T-cell (primary cell): Measurements from ENCODE around the gene GLUL. TPM values are rescaled to one million over a fixed set of nuclear protein-coding genes. Genes with fewer than 3 reads are reported as not detected.
"Not testable (repeated sequence)": the region's sequence is repeated elsewhere in the genome, so short reads cannot be mapped to it uniquely, and the experiment has no call there.

ENCODE experiments used
- ATAC-seq, 4 experiments: fragments of 200-7000 bp in 3 of 4; fragments of 150-1000 bp in 1 of 4; cut with Tn5 transposase; replicated peaks in 1 of 4; 1 replicate in 3 of 4; 2 replicates in 1 of 4; pipeline ENCODE4 v1.10.0; 2021; ENCODE audit warnings: moderate library complexity in 3 of 4, mild to moderate bottlenecking in 2 of 4, moderate number of reproducible peaks in 1 of 4
- CTCF ChIA-PET, 2 donors: fragments of 300-600 bp; sonication (Branson Sonifier 250); formaldehyde crosslinking; loops; one replicate each; lab custom pipeline; 2022; ENCODE audit warnings: antibody characterized with exemption in 2 of 2; lab: Charles Lee
- POLR2A ChIA-PET, 2 donors: fragments of 300-600 bp; sonication (Branson Sonifier 250); formaldehyde crosslinking; loops; one replicate each; lab custom pipeline; 2022; ENCODE audit warnings: antibody characterized with exemption in 2 of 2; lab: Charles Lee
- DNase-seq, 35 experiments: peaks; one replicate each; pipeline versions ENCODE4 v3.0.0 to v3.0.0-alpha.2; 2013 to 2023
- H3K27ac ChIP-seq: one replicate; pipeline ENCODE4 v1.5.1; 2013; ENCODE audit warnings: low read length
- H3K27me3 ChIP-seq, 2 experiments: replicated peaks in 1 of 2; 1 replicate in 1 of 2; 2 replicates in 1 of 2; pipeline versions ENCODE4 v1.6.1 to v1.7.0; 2013; ENCODE audit warnings: low read length in 1 of 2, mixed read lengths in 1 of 2; ENCODE audit not compliant: control insufficient read depth in 2 of 2, insufficient read depth in 2 of 2; ENCODE audit errors: extremely low read depth in 1 of 2
- H3K36me3 ChIP-seq, 2 donors: 1 replicate in 1 of 2; 2 replicates in 1 of 2; pipeline versions ENCODE4 v1.6.1 to v1.7.0; 2013; ENCODE audit warnings: low read length in 1 of 2; ENCODE audit not compliant: control insufficient read depth in 2 of 2, insufficient read depth in 1 of 2; ENCODE audit errors: extremely low read depth in 1 of 2
- H3K4me1 ChIP-seq, 2 experiments: 1 replicate in 1 of 2; 2 replicates in 1 of 2; pipeline versions ENCODE4 v1.6.1 to v1.7.0; 2013; ENCODE audit warnings: low read length in 2 of 2, mixed read lengths in 1 of 2; ENCODE audit not compliant: insufficient read depth in 2 of 2, control insufficient read depth in 1 of 2; ENCODE audit errors: extremely low read depth in 1 of 2
- H3K4me3 ChIP-seq, 2 donors: 1 replicate in 1 of 2; 2 replicates in 1 of 2; pipeline versions ENCODE4 v1.5.1 to v1.7.0; 2013; ENCODE audit warnings: mild to moderate bottlenecking in 2 of 2, low read length in 1 of 2, moderate library complexity in 1 of 2; ENCODE audit not compliant: control insufficient read depth in 1 of 2; ENCODE audit errors: extremely low read depth in 1 of 2
- H3K9me3 ChIP-seq: 2 replicates; pipeline ENCODE4 v1.7.0; 2013
- H3K27ac Mint-ChIP-seq, 2 donors: one replicate each; pipeline ENCODE4 v1.8.0; 2020 to 2021; ENCODE audit warnings: mild to moderate bottlenecking in 2 of 2, mixed read lengths in 2 of 2
- H3K27me3 Mint-ChIP-seq, 2 donors: one replicate each; pipeline ENCODE4 v1.8.0; 2021 to 2022; ENCODE audit warnings: mixed read lengths in 2 of 2
- H3K36me3 Mint-ChIP-seq: one replicate; pipeline ENCODE4 v1.8.0; 2021; ENCODE audit warnings: mixed read lengths
- H3K4me1 Mint-ChIP-seq, 3 donors: one replicate each; pipeline ENCODE4 v1.8.0; 2020 to 2022; ENCODE audit warnings: mixed read lengths in 3 of 3, mild to moderate bottlenecking in 1 of 3
- H3K4me3 Mint-ChIP-seq, 3 donors: one replicate each; pipeline ENCODE4 v1.8.0; 2020 to 2022; ENCODE audit warnings: mild to moderate bottlenecking in 3 of 3, mixed read lengths in 3 of 3, moderate library complexity in 3 of 3
- H3K9me3 Mint-ChIP-seq, 3 donors: one replicate each; pipeline ENCODE4 v1.8.0; 2020 to 2022; ENCODE audit warnings: mixed read lengths in 3 of 3
- WGBS: methylation state at CpG from one replicate; pipeline ENCODE4 v1.1.5; 2013; ENCODE audit warnings: missing lambda C conversion rate; ENCODE audit not compliant: insufficient coverage; 5-methylcytosine and 5-hydroxymethylcytosine counted together
- total RNA-seq, 35 experiments: library from RNA in 6 of 35; stranded (reverse) in 6 of 35; fragments of 120-200 nt in 1 of 35; gene quantifications; one replicate each; pipeline versions ENCODE4 v1.2.1 to v1.2.4 and lab custom pipeline; 2013 to 2026

Gene GLUL
- total RNA-seq, 5 donors from 2014 or later (not counting 1 experiment from before 2014, with no cell fraction given), result 49.1 to 88.7 (median 70.3) TPM

GRCh38 chr1:182384387-182384960 is 7.1 kb downstream of the GLUL start:
- ATAC-seq (no peak), DNase-seq (no peak)
- Mint-ChIP-seq H3K27me3 (no peaks in the 10 kb centered on the region), H3K9me3 (no peaks in the 10 kb centered on the region), H3K4me1 (peaks cover 7 to 15% (median 11%) of the 10 kb centered on the region in 3 donors), H3K36me3 (peaks cover 47% of the 10 kb centered on the region), H3K4me3 (no peak overlapping the region), H3K27ac (no peak overlapping the region)
- no peaks in the 10 kb centered on the region for H3K27me3 ChIP-seq
- ChIA-PET CTCF (no interaction called here), POLR2A (no interaction called here)
- peaks cover under 1 to 2% of the 10 kb centered on the region in 2 experiments for H3K4me1 ChIP-seq
- WGBS, result 95% methylated on average over 18 of the region's 19 CpGs
- H3K4me3 ChIP-seq, result no peak overlapping the region
- H3K36me3 ChIP-seq, result peaks cover 0 to 30% of the 10 kb centered on the region in 2 donors
- no peaks in the 10 kb centered on the region for H3K9me3 ChIP-seq
- H3K27ac ChIP-seq, result no peak overlapping the region

GRCh38 chr1:182383934-182384333 is 7.7 kb downstream of the GLUL start:
- no peaks in the 10 kb centered on the region for H3K27me3 Mint-ChIP-seq
- DNase-seq (no peak), ATAC-seq (no peak)
- H3K36me3 Mint-ChIP-seq, result peaks cover 47% of the 10 kb centered on the region
- H3K4me1 ChIP-seq, result no peaks in the 10 kb centered on the region
- ChIA-PET POLR2A (no interaction called here), CTCF (interaction anchor here in 1 of 2 donors (0.7 kb wide), 1 partner anchor 240 kb away, joined by 3 read pairs; no protein-coding TSS in a partner anchor)
- no peaks in the 10 kb centered on the region for H3K9me3 ChIP-seq
- H3K27ac ChIP-seq, result no peak overlapping the region
- H3K27me3 ChIP-seq, result no peaks in the 10 kb centered on the region
- 80% methylated on average over 1 of the region's 7 CpGs for WGBS
- no peaks in the 10 kb centered on the region for H3K9me3 Mint-ChIP-seq
- peaks cover 2 to 9% (median 6%) of the 10 kb centered on the region in 3 donors for H3K4me1 Mint-ChIP-seq
- no peak overlapping the region for H3K27ac Mint-ChIP-seq
- H3K4me3 ChIP-seq, result no peak overlapping the region
- peaks cover 0 to 30% of the 10 kb centered on the region in 2 donors for H3K36me3 ChIP-seq
- no peak overlapping the region for H3K4me3 Mint-ChIP-seq

- Histone ChIP-seq H3K36me3 (peaks cover 0 to 30% of the 10 kb centered on the region in 2 donors), H3K27ac (no peak overlapping the region), H3K4me3 (no peak overlapping the region), H3K27me3 (no peaks in the 10 kb centered on the region), H3K4me1 (no peaks in the 10 kb centered on the region), H3K9me3 (no peaks in the 10 kb centered on the region)
- Mint-ChIP-seq H3K4me3 (no peak overlapping the region), H3K36me3 (peaks cover 47% of the 10 kb centered on the region), H3K4me1 (peaks cover 0 to 4% (median 0%) of the 10 kb centered on the region in 3 donors), H3K9me3 (no peaks in the 10 kb centered on the region), H3K27ac (no peak overlapping the region), H3K27me3 (no peaks in the 10 kb centered on the region)
- ChIA-PET CTCF (interaction anchor here in 1 of 2 donors (0.7 to 1.1 kb wide), 2 partner anchors 14 to 239 kb away, joined by 3 to 4 read pairs; no protein-coding TSS in a partner anchor), POLR2A (interaction anchor here in 1 of 2 donors (0.6 kb wide), 1 partner anchor 244 kb away, joined by 3 read pairs; no protein-coding TSS in a partner anchor)
- ATAC-seq, result no peak
- DNase-seq, result no peak
- 100% methylated on average over 2 of the region's 4 CpGs for WGBS
These were observed 8.4 kb downstream of the GLUL start for GRCh38 chr1:182383037-182383661.

- 96% methylated on average over 5 of the region's 9 CpGs for WGBS
- ChIA-PET POLR2A (interaction anchor here in 1 of 2 donors (0.6 kb wide), 2 partner anchors 102 to 243 kb away, joined by 3 read pairs; no protein-coding TSS in a partner anchor), CTCF (interaction anchor here (0.5 to 1.1 kb wide), 3 partner anchors 15 to 243 kb away, joined by 3 to 5 read pairs (median 4); no protein-coding TSS in a partner anchor)
- no peaks in the 10 kb centered on the region for H3K4me1 ChIP-seq
- H3K27ac ChIP-seq, result no peak overlapping the region
- Mint-ChIP-seq H3K9me3 (no peaks in the 10 kb centered on the region), H3K27ac (no peak overlapping the region), H3K4me1 (no peaks in the 10 kb centered on the region), H3K4me3 (no peak overlapping the region), H3K36me3 (peaks cover 39% of the 10 kb centered on the region), H3K27me3 (no peaks in the 10 kb centered on the region)
- H3K9me3 ChIP-seq, result no peaks in the 10 kb centered on the region
- H3K27me3 ChIP-seq, result no peaks in the 10 kb centered on the region
- peaks cover 0 to 27% of the 10 kb centered on the region in 2 donors for H3K36me3 ChIP-seq
- no peak overlapping the region for H3K4me3 ChIP-seq
- DNase-seq, result no peak
- no peak for ATAC-seq
These were observed 9.4 kb downstream of the GLUL start for GRCh38 chr1:182381962-182382819.

GRCh38 chr1:182380199-182380598 is 11.4 kb downstream of the GLUL start:
- peaks cover 0 to 9% of the 10 kb centered on the region in 2 donors for H3K36me3 ChIP-seq
- no peaks in the 10 kb centered on the region for H3K27me3 ChIP-seq
- Mint-ChIP-seq H3K4me3 (no peak overlapping the region), H3K36me3 (peaks cover 20% of the 10 kb centered on the region), H3K9me3 (no peaks in the 10 kb centered on the region), H3K27ac (no peak overlapping the region), H3K27me3 (no peaks in the 10 kb centered on the region), H3K4me1 (no peaks in the 10 kb centered on the region)
- CTCF ChIA-PET, result no interaction called here
- no peak overlapping the region for H3K27ac ChIP-seq
- no peak for DNase-seq
- no peaks in the 10 kb centered on the region for H3K9me3 ChIP-seq
- no peaks in the 10 kb centered on the region for H3K4me1 ChIP-seq
- WGBS, result 88% methylated on average over 3 of the region's 4 CpGs
- H3K4me3 ChIP-seq, result no peak overlapping the region
- POLR2A ChIA-PET, result no interaction called here
- no peak for ATAC-seq

GRCh38 chr1:182379781-182380180 is 11.8 kb downstream of the GLUL start:
- WGBS, result 100% methylated on average over 1 of the region's 7 CpGs
- H3K4me1 ChIP-seq, H3K27ac Mint-ChIP-seq, H3K9me3 ChIP-seq, H3K4me3 Mint-ChIP-seq, H3K27ac ChIP-seq, DNase-seq, H3K9me3 Mint-ChIP-seq, H3K27me3 Mint-ChIP-seq, H3K4me1 Mint-ChIP-seq, POLR2A ChIA-PET, H3K27me3 ChIP-seq, H3K36me3 ChIP-seq, H3K4me3 ChIP-seq, ATAC-seq: not testable (repeated sequence)
- H3K36me3 Mint-ChIP-seq, result peaks cover 16% of the 10 kb centered on the region
- CTCF ChIA-PET, result interaction anchor here (0.7 kb wide), 2 partner anchors 39 to 191 kb away, joined by 4 to 5 read pairs; no protein-coding TSS in a partner anchor
